OCI-LY1 (cell line): ENCODE results near the gene CD82.

Source experiments
- H2AFZ ChIP-seq: fragments of 200-600 bp; sonication (generic), shearing (Covaris generic); 2 replicates; pipeline ENCODE4 v1.6.0; 2014; ENCODE audit warnings: antibody characterized with exemption, mild to moderate bottlenecking, low read length
- H3F3A ChIP-seq: fragments of 200-600 bp; sonication (generic), shearing (Covaris generic); 2 replicates; pipeline ENCODE4 v1.6.0; 2014; ENCODE audit warnings: mild to moderate bottlenecking, antibody characterized with exemption, low read length, moderate library complexity; ENCODE audit not compliant: insufficient read depth
- H3K27ac ChIP-seq: fragments of 200-600 bp; sonication (generic); 2 replicates; pipeline ENCODE4 v1.5.1; 2014; ENCODE audit warnings: low read length, mixed run types, mild to moderate bottlenecking, low read depth; ENCODE audit not compliant: poor library complexity, severe bottlenecking
- H3K27me3 ChIP-seq: fragments of 200-600 bp; sonication (generic); 2 replicates; pipeline ENCODE4 v1.6.0; 2014; ENCODE audit warnings: antibody characterized with exemption, mild to moderate bottlenecking, low read length, moderate library complexity; ENCODE audit not compliant: insufficient read depth
- H3K36me3 ChIP-seq: fragments of 200-600 bp; sonication (generic); 2 replicates; pipeline ENCODE4 v1.6.1; 2014; ENCODE audit warnings: mild to moderate bottlenecking, antibody characterized with exemption, low read length, moderate library complexity, mixed read lengths; ENCODE audit not compliant: insufficient read depth
- H3K4me1 ChIP-seq: fragments of 200-600 bp; sonication (generic); 2 replicates; pipeline ENCODE4 v1.5.1; 2014; ENCODE audit warnings: mild to moderate bottlenecking, low read length, moderate library complexity; ENCODE audit not compliant: insufficient read depth, severe bottlenecking
- H3K4me2 ChIP-seq: fragments of 200-600 bp; sonication (generic), shearing (Covaris generic); 2 replicates; pipeline ENCODE4 v1.6.1; 2014; ENCODE audit warnings: low read length
- H3K4me3 ChIP-seq: fragments of 200-600 bp; sonication (generic); 2 replicates; pipeline ENCODE4 v1.5.1; 2014; ENCODE audit warnings: low read length, low read depth, mild to moderate bottlenecking, mixed read lengths; ENCODE audit not compliant: poor library complexity, severe bottlenecking
- H3K79me2 ChIP-seq: fragments of 200-600 bp; shearing (Covaris generic); 2 replicates; pipeline ENCODE4 v1.6.1; 2016; ENCODE audit warnings: mixed run types, low read length, mixed read lengths; ENCODE audit not compliant: insufficient read depth
- H3K9ac ChIP-seq: fragments of 200-600 bp; sonication (generic), shearing (Covaris generic); 2 replicates; pipeline ENCODE4 v1.6.1; 2014; ENCODE audit warnings: mild to moderate bottlenecking, low read length, mixed read lengths
- H3K9me2 ChIP-seq: fragments of 200-600 bp; sonication (generic), shearing (Covaris generic); 2 replicates; pipeline ENCODE4 v1.6.1; 2014; ENCODE audit warnings: low read depth, mild to moderate bottlenecking, low read length, mixed read lengths
- H3K9me3 ChIP-seq: fragments of 200-600 bp; shearing (Covaris generic); 2 replicates; pipeline ENCODE4 v1.6.1; 2014; ENCODE audit warnings: low read length, mixed read lengths
- H4K20me1 ChIP-seq: fragments of 200-600 bp; sonication (generic), shearing (Covaris generic); 2 replicates; pipeline ENCODE4 v1.6.0; 2016; ENCODE audit warnings: mild to moderate bottlenecking, low read length; ENCODE audit not compliant: insufficient read depth
- EZH2 ChIP-seq: fragments of 200-600 bp; sonication (generic), shearing (Covaris generic); IDR thresholded peaks from 2 replicates; pipeline ENCODE4 v1.8.0; 2017; ENCODE audit warnings: borderline replicate concordance, mixed run types, mild to moderate bottlenecking, antibody characterized with exemption, low read length, moderate library complexity, mixed read lengths
- TF ChIP-seq, protein P1 (sequence below): fragments of 200-600 bp; sonication (generic), shearing (Covaris generic); IDR thresholded peaks from 2 replicates; pipeline ENCODE4 v1.5.1; 2017; ENCODE audit warnings: mild to moderate bottlenecking, antibody characterized with exemption, low read length, moderate library complexity, mixed read lengths

The CD82 gene

DNA sequence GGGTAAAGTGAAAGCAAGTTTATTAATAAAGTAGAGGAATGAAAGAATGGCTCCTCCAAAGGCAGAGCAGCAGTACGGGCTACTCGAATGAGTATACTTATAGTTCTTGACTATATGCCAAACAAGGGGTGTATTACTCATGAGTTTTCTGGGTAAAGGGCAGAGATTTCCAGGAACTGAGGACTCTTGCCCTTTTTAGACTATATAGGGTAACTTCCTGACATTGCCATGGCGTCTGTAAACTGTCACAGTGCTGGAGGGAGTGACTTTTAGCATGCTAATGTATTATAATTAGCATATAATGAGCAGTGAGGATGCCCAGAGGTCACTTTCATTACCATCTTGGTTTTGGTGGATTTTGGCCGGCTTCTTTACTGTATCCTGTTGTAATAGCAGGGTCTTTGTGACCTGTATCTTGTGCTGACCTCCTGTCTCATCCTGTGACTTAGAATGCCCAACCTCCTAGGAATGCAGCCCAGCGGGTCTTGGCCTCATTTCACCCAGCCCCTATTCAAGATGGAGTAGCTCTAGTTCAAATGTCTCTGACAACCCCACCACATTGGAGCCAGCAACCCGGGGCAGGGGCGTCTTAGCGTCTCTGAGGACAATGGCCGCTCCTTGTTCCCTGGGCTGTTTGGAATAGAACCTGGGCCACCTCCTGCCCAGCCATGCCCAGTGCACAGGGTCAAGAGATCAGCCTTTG is 34.9 kb upstream of the CD82 start:
- Histone ChIP-seq H3K9me2 (no peaks in the 10 kb centered on the region), H3F3A (no peaks in the 10 kb centered on the region), H3K4me3 (no peak overlapping the region), H3K27ac (no peak overlapping the region), H4K20me1 (no peaks in the 10 kb centered on the region), H3K4me2 (no peak overlapping the region), H3K36me3 (no peaks in the 10 kb centered on the region), H2AFZ (no peak overlapping the region), H3K9ac (no peak overlapping the region), H3K79me2 (no peaks in the 10 kb centered on the region), H3K4me1 (no peaks in the 10 kb centered on the region), H3K27me3 (peaks cover 6% of the 10 kb centered on the region; the same call in 1 of the 2 replicates), H3K9me3 (no peaks in the 10 kb centered on the region)
- no peak for TF ChIP-seq EZH2
- TF ChIP-seq, protein P1, sequence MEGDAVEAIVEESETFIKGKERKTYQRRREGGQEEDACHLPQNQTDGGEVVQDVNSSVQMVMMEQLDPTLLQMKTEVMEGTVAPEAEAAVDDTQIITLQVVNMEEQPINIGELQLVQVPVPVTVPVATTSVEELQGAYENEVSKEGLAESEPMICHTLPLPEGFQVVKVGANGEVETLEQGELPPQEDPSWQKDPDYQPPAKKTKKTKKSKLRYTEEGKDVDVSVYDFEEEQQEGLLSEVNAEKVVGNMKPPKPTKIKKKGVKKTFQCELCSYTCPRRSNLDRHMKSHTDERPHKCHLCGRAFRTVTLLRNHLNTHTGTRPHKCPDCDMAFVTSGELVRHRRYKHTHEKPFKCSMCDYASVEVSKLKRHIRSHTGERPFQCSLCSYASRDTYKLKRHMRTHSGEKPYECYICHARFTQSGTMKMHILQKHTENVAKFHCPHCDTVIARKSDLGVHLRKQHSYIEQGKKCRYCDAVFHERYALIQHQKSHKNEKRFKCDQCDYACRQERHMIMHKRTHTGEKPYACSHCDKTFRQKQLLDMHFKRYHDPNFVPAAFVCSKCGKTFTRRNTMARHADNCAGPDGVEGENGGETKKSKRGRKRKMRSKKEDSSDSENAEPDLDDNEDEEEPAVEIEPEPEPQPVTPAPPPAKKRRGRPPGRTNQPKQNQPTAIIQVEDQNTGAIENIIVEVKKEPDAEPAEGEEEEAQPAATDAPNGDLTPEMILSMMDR = no peak

DNA sequence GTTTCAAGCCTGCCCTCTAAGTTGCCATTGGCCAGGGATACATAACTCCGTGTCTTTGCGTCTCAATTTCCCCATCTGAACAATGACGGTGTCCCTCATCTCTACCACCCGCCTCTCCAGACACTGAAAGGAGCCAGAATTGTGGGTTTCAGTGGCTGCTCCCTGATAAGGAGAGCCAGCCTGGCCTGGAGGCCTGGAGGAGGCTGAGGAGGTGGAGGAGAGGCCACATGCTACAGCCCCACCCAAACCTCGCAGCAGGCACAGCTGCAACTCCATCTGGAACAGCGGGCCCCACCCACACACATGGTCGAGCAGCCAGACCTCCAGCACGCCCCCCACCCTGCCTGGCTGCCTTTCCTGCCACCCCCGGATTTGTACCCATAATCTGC is 34.4 kb upstream of the CD82 start:
- peaks cover 6% of the 10 kb centered on the region; the same call in 1 of the 2 replicates for H3K27me3 ChIP-seq
- H3K4me2 ChIP-seq = no peak overlapping the region
- H4K20me1 ChIP-seq = no peaks in the 10 kb centered on the region
- H3K79me2 ChIP-seq = no peaks in the 10 kb centered on the region
- no peaks in the 10 kb centered on the region for H3K9me3 ChIP-seq
- no peak overlapping the region for H3K4me3 ChIP-seq
- no peaks in the 10 kb centered on the region for H3F3A ChIP-seq
- no peaks in the 10 kb centered on the region for H3K9me2 ChIP-seq
- no peak overlapping the region for H2AFZ ChIP-seq
- H3K9ac ChIP-seq = no peak overlapping the region
- no peak for TF ChIP-seq EZH2
- TF ChIP-seq, protein P1 = no peak
- H3K27ac ChIP-seq = no peak overlapping the region
- H3K36me3 ChIP-seq = no peaks in the 10 kb centered on the region
- no peaks in the 10 kb centered on the region for H3K4me1 ChIP-seq

DNA sequence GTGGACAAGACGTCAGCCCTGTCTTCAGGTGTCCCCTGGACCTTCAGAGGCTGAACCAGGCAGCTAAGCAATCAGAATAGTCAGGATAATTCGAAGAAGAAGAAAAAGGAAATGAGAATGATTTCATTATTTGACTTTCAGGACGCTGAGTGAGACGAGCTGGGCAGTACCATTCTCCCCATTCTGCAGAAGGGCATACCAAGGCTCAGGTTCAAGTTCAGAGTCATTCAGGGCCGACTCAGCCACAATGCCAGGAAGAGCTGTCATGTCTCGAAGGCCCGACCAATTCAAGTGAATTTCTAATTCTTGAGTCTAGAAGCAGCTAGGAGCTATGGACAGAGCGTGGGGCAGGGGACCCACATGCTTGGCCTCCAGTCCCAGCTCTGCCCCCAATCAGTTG is 33.8 kb upstream of the CD82 start:
- Histone ChIP-seq H3K27ac (no peak overlapping the region), H3K9me3 (no peaks in the 10 kb centered on the region), H3K9ac (no peak overlapping the region), H3F3A (no peaks in the 10 kb centered on the region), H3K4me2 (no peak overlapping the region), H2AFZ (no peak overlapping the region), H4K20me1 (no peaks in the 10 kb centered on the region), H3K36me3 (no peaks in the 10 kb centered on the region), H3K9me2 (no peaks in the 10 kb centered on the region), H3K4me3 (no peak overlapping the region), H3K27me3 (peaks cover 6% of the 10 kb centered on the region; the same call in 1 of the 2 replicates), H3K79me2 (no peaks in the 10 kb centered on the region), H3K4me1 (no peaks in the 10 kb centered on the region)
- TF ChIP-seq, protein P1 = no peak
- no peak for TF ChIP-seq EZH2
